Neuronal stem cell (in vitro differentiated cells): ENCODE data around the gene CFAP61.

Experiments used
- DNase-seq: peaks from one replicate; pipeline ENCODE4 v3.0.0-alpha.2; 2013; ENCODE audit warnings: low spot score
- H2AFZ ChIP-seq: one replicate; pipeline ENCODE4 v1.6.1; 2013; ENCODE audit warnings: mild to moderate bottlenecking, low read length, inconsistent platforms
- H2AK5ac ChIP-seq: 2 replicates; pipeline ENCODE4 v1.6.1; 2013; ENCODE audit warnings: low read depth, mild to moderate bottlenecking, inconsistent platforms, low read length, moderate library complexity, mixed read lengths
- H2BK120ac ChIP-seq: 2 replicates; pipeline ENCODE4 v1.6.1; 2013; ENCODE audit warnings: low read depth, mild to moderate bottlenecking, inconsistent platforms, low read length, moderate library complexity, mixed read lengths
- H2BK12ac ChIP-seq: one replicate; pipeline ENCODE4 v1.6.1; 2013; ENCODE audit warnings: low read length, inconsistent platforms
- H2BK15ac ChIP-seq: 2 replicates; pipeline ENCODE4 v1.6.1; 2013; ENCODE audit warnings: mild to moderate bottlenecking, low read length, inconsistent platforms, mixed read lengths
- H2BK5ac ChIP-seq: one replicate; pipeline ENCODE4 v1.6.1; 2013; ENCODE audit warnings: inconsistent platforms, mild to moderate bottlenecking, low read length, moderate library complexity
- H3K14ac ChIP-seq: one replicate; pipeline ENCODE4 v1.6.1; 2013; ENCODE audit warnings: low read length, inconsistent platforms
- H3K18ac ChIP-seq: 2 replicates; pipeline ENCODE4 v1.6.1; 2013; ENCODE audit warnings: low read length, inconsistent platforms
- H3K23ac ChIP-seq: 2 replicates; pipeline ENCODE4 v1.6.1; 2013; ENCODE audit warnings: low read depth, mild to moderate bottlenecking, mixed read lengths, low read length, inconsistent platforms; ENCODE audit not compliant: poor library complexity
- H3K27ac ChIP-seq: replicated peaks from 3 replicates; pipeline ENCODE4 v1.5.1; 2013; ENCODE audit warnings: low read length, inconsistent platforms
- H3K27me3 ChIP-seq, 3 experiments: 2 replicates each; pipeline ENCODE4 v1.6.1; 2013; ENCODE audit warnings: low read length in 3 of 3, mild to moderate bottlenecking in 2 of 3, inconsistent platforms in 1 of 3, low read depth in 1 of 3, mixed read lengths in 1 of 3, moderate library complexity in 1 of 3; ENCODE audit not compliant: control insufficient read depth in 3 of 3, insufficient read depth in 3 of 3
- H3K36me3 ChIP-seq, 2 donors: replicated peaks in 1 of 2; 2 replicates each; pipeline ENCODE4 v1.6.1; 2013; ENCODE audit warnings: low read length in 2 of 2; ENCODE audit not compliant: control insufficient read depth in 2 of 2, insufficient read depth in 2 of 2
- H3K4ac ChIP-seq: 2 replicates; pipeline ENCODE4 v1.6.1; 2013; ENCODE audit warnings: inconsistent platforms, mild to moderate bottlenecking, low read length, moderate library complexity
- H3K4me1 ChIP-seq, 2 donors: 1 replicate in 1 of 2; 2 replicates in 1 of 2; pipeline ENCODE4 v1.6.1; 2013; ENCODE audit warnings: low read length in 2 of 2, low read depth in 1 of 2; ENCODE audit not compliant: control insufficient read depth in 2 of 2, insufficient read depth in 1 of 2
- H3K4me2 ChIP-seq: one replicate; pipeline ENCODE4 v1.6.1; 2013; ENCODE audit warnings: mild to moderate bottlenecking, low read length, inconsistent platforms; ENCODE audit not compliant: insufficient read depth, poor library complexity, severe bottlenecking
- H3K4me3 ChIP-seq, 2 donors: 2 replicates each; pipeline ENCODE4 v1.5.1; 2013; ENCODE audit warnings: low read length in 2 of 2, mild to moderate bottlenecking in 2 of 2, inconsistent platforms in 1 of 2, moderate library complexity in 1 of 2
- H3K79me1 ChIP-seq: one replicate; pipeline ENCODE4 v1.6.1; 2013; ENCODE audit warnings: low read depth, mild to moderate bottlenecking, inconsistent platforms, low read length, moderate library complexity
- H3K9ac ChIP-seq: one replicate; pipeline ENCODE4 v1.6.1; 2013; ENCODE audit warnings: mild to moderate bottlenecking, low read depth, low read length, inconsistent platforms; ENCODE audit not compliant: poor library complexity
- H3K9me3 ChIP-seq, 2 donors: replicated peaks in 1 of 2; 2 replicates each; pipeline versions ENCODE3 to v1.6.1; 2013; ENCODE audit warnings: low read length in 2 of 2, mild to moderate bottlenecking in 2 of 2, inconsistent platforms in 1 of 2, low read depth in 1 of 2, mixed read lengths in 1 of 2, moderate library complexity in 1 of 2; ENCODE audit not compliant: control insufficient read depth in 2 of 2, insufficient read depth in 1 of 2
- H4K8ac ChIP-seq: one replicate; pipeline ENCODE4 v1.6.1; 2013; ENCODE audit warnings: low read depth, mild to moderate bottlenecking, inconsistent platforms, low read length, moderate library complexity
- H4K91ac ChIP-seq: one replicate; pipeline ENCODE4 v1.6.1; 2013; ENCODE audit warnings: low read length, low read depth, mild to moderate bottlenecking, inconsistent platforms; ENCODE audit not compliant: poor library complexity
- WGBS, 2 donors: extraction: QIAGEN DNeasy Blood & Tissue Kit; methylation state at CpG; one replicate each; pipeline ENCODE4 v1.1.7; 2013; ENCODE audit warnings: missing lambda C conversion rate in 2 of 2, mixed read lengths in 1 of 2; ENCODE audit not compliant: insufficient read length in 2 of 2, insufficient replicate concordance in 1 of 2; ENCODE audit errors: extremely low coverage in 2 of 2; 5-methylcytosine and 5-hydroxymethylcytosine counted together

Gene CFAP61

GRCh38 chr20:20225325-20226043 is 173.2 kb downstream of the CFAP61 start:
- no peak overlapping the region for H2BK120ac ChIP-seq
- H3K9me3 ChIP-seq, result no peaks in the 10 kb centered on the region
- no peak overlapping the region for H2AFZ ChIP-seq
- H3K18ac ChIP-seq, result no peak overlapping the region
- no peak overlapping the region for H3K9ac ChIP-seq
- H3K23ac ChIP-seq, result no peak overlapping the region
- H3K79me1 ChIP-seq, result no peaks in the 10 kb centered on the region
- H3K14ac ChIP-seq, result no peak overlapping the region
- H4K8ac ChIP-seq, result no peak overlapping the region
- DNase-seq, result no peak
- H3K27me3 ChIP-seq, result peaks cover 0 to 33% (median 0%) of the 10 kb centered on the region in 3 experiments
- H3K4me1 ChIP-seq, result peaks cover 6 to 7% of the 10 kb centered on the region in 2 donors
- WGBS, 2 donors, result no CpG with 5 or more reads among the region's 6 CpGs
- H3K4me2 ChIP-seq, result no peak overlapping the region
- no peak overlapping the region for H2AK5ac ChIP-seq
- no peak overlapping the region for H2BK15ac ChIP-seq
- no peak overlapping the region for H2BK12ac ChIP-seq
- H3K4me3 ChIP-seq, result no peak overlapping the region
- no peak overlapping the region for H3K27ac ChIP-seq
- H4K91ac ChIP-seq, result no peak overlapping the region
- no peak overlapping the region for H3K4ac ChIP-seq
- no peaks in the 10 kb centered on the region for H3K36me3 ChIP-seq
- no peak overlapping the region for H2BK5ac ChIP-seq

GRCh38 chr20:20226554-20226953 is 174.2 kb downstream of the CFAP61 start:
- Histone ChIP-seq H2BK5ac (no peak overlapping the region), H4K91ac (no peak overlapping the region), H3K9ac (no peak overlapping the region), H2BK120ac (no peak overlapping the region), H3K27me3 (peaks cover 0 to 30% (median 0%) of the 10 kb centered on the region in 3 experiments), H3K36me3 (no peaks in the 10 kb centered on the region), H3K4me3 (no peak overlapping the region), H3K4me1 (peaks cover 6 to 7% of the 10 kb centered on the region in 2 donors), H3K4me2 (no peak overlapping the region), H2BK15ac (no peak overlapping the region), H2BK12ac (no peak overlapping the region), H3K18ac (no peak overlapping the region), H3K4ac (no peak overlapping the region), H3K79me1 (no peaks in the 10 kb centered on the region), H2AK5ac (no peak overlapping the region), H3K27ac (no peak overlapping the region), H3K14ac (no peak overlapping the region), H4K8ac (no peak overlapping the region), H3K9me3 (no peaks in the 10 kb centered on the region), H2AFZ (no peak overlapping the region), H3K23ac (no peak overlapping the region)
- DNase-seq, result no peak
- no CpG with 5 or more reads among the region's 6 CpGs for WGBS, 2 donors

GRCh38 chr20:20227013-20227571 is 174.8 kb downstream of the CFAP61 start:
- Histone ChIP-seq H2AFZ (no peak overlapping the region), H2BK12ac (no peak overlapping the region), H3K4me3 (no peak overlapping the region), H3K4ac (no peak overlapping the region), H2BK15ac (no peak overlapping the region), H3K36me3 (no peaks in the 10 kb centered on the region), H2AK5ac (no peak overlapping the region), H3K4me1 (peaks cover 6 to 7% of the 10 kb centered on the region in 2 donors), H3K79me1 (no peaks in the 10 kb centered on the region), H3K4me2 (no peak overlapping the region), H3K14ac (no peak overlapping the region), H2BK120ac (no peak overlapping the region), H3K27ac (no peak overlapping the region), H4K8ac (no peak overlapping the region), H3K23ac (no peak overlapping the region), H3K27me3 (peaks cover 0 to 27% (median 0%) of the 10 kb centered on the region in 3 experiments), H3K18ac (no peak overlapping the region), H4K91ac (no peak overlapping the region), H2BK5ac (no peak overlapping the region), H3K9ac (no peak overlapping the region), H3K9me3 (no peaks in the 10 kb centered on the region)
- DNase-seq, result no peak
- no CpG with 5 or more reads among the region's 2 CpGs for WGBS, 2 donors

- Histone ChIP-seq H4K8ac (no peak overlapping the region), H2BK120ac (no peak overlapping the region), H3K4me1 (peaks cover 7 to 8% of the 10 kb centered on the region in 2 donors), H3K9ac (no peak overlapping the region), H3K27me3 (peaks cover 0 to 30% (median 0%) of the 10 kb centered on the region in 3 experiments), H3K14ac (no peak overlapping the region), H2AK5ac (no peak overlapping the region), H3K27ac (no peak overlapping the region), H4K91ac (no peak overlapping the region), H3K4me3 (no peak overlapping the region), H2BK15ac (no peak overlapping the region), H3K4ac (no peak overlapping the region), H2AFZ (no peak overlapping the region), H3K4me2 (no peak overlapping the region), H3K36me3 (no peaks in the 10 kb centered on the region), H2BK12ac (no peak overlapping the region), H3K18ac (no peak overlapping the region), H2BK5ac (no peak overlapping the region), H3K23ac (no peak overlapping the region), H3K9me3 (no peaks in the 10 kb centered on the region), H3K79me1 (no peaks in the 10 kb centered on the region)
- DNase-seq, result no peak
These were observed 176.0 kb downstream of the CFAP61 start for GRCh38 chr20:20228351-20228750.
